Thymus (tissue), 11 donors: ENCODE measurements around the gene APBA1. TPM values are rescaled to one million over a fixed set of nuclear protein-coding genes. Genes with fewer than 3 reads are reported as not detected.

Experiments used
- DNase-seq, 9 donors: peaks; one replicate each; pipeline ENCODE4 v3.0.0-alpha.2; 2013; ENCODE audit warnings: low spot score in 9 of 9, low read depth in 6 of 9, missing footprints in 1 of 9
- H3K27ac ChIP-seq, 2 donors: one replicate each; pipeline ENCODE4 v1.5.1; 2013; ENCODE audit warnings: control low read depth in 1 of 2, low read depth in 1 of 2, low read length in 1 of 2, mild to moderate bottlenecking in 1 of 2, moderate library complexity in 1 of 2
- H3K27me3 ChIP-seq, 2 donors: one replicate each; pipeline ENCODE4 v1.5.1; 2013; ENCODE audit warnings: low read length in 1 of 2; ENCODE audit not compliant: control insufficient read depth in 2 of 2, insufficient read depth in 1 of 2
- H3K36me3 ChIP-seq, 2 donors: one replicate each; pipeline ENCODE4 v1.5.1; 2013; ENCODE audit warnings: low read length in 1 of 2, mild to moderate bottlenecking in 1 of 2, moderate library complexity in 1 of 2; ENCODE audit not compliant: control insufficient read depth in 2 of 2, insufficient read depth in 2 of 2
- H3K4me1 ChIP-seq, 2 donors: one replicate each; pipeline ENCODE4 v1.5.1; 2013; ENCODE audit warnings: low read length in 2 of 2; ENCODE audit not compliant: control insufficient read depth in 2 of 2, insufficient read depth in 2 of 2
- H3K4me3 ChIP-seq, 2 donors: one replicate each; pipeline ENCODE4 v1.5.1; 2013; ENCODE audit warnings: low read length in 2 of 2, control low read depth in 1 of 2, mild to moderate bottlenecking in 1 of 2
- H3K9me3 ChIP-seq, 2 donors: one replicate each; pipeline ENCODE4 v1.5.1; 2013; ENCODE audit warnings: low read length in 1 of 2, mild to moderate bottlenecking in 1 of 2; ENCODE audit not compliant: control insufficient read depth in 2 of 2, insufficient read depth in 1 of 2
- WGBS: extraction: QIAGEN DNeasy Blood & Tissue Kit; methylation state at CpG from one replicate; pipeline ENCODE4 v1.1.7; 2013; 5-methylcytosine and 5-hydroxymethylcytosine counted together
- polyA plus RNA-seq: library from polyadenylated mRNA; stranded (reverse); fragments of 200-250 nt; gene quantifications from one replicate; pipeline ENCODE4 v1.2.3, GENCODE V29; 2013
- total RNA-seq: library from RNA; stranded (reverse); fragments of 120-200 nt; gene quantifications from one replicate; pipeline ENCODE4 v1.2.4, GENCODE V29; 2013
- donor health status: healthy.

APBA1 gene
- total and polyA plus RNA-seq, 2 donors, result 0.80 to 0.90 TPM

DNA sequence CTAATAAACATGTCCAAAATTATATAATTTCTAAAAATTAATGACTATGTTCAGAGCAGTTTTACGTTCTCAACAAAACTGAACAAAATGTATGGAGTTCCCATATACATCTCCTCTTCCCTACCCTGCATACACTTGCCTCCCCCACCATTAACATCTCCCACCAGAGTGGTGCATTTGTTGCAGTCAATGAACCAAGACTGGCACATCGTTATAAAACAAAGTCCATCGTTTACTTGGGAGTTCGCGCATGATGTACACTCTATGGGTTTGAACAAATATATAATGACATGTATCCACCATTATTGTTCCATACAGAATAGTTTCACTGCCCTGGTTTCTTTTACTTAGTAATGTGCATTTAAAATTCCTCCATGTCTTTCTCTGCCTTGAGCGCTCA, 130.1 kb downstream of the APBA1 start:
- Histone ChIP-seq H3K4me1 (no peaks in the 10 kb centered on the region), H3K27ac (no peak overlapping the region), H3K27me3 (no peaks in the 10 kb centered on the region), H3K4me3 (no peak overlapping the region), H3K9me3 (no peaks in the 10 kb centered on the region), H3K36me3 (no peaks in the 10 kb centered on the region)
- DNase-seq, result no peak
- 95% methylated on average over 6 of the region's 6 CpGs for WGBS

DNA sequence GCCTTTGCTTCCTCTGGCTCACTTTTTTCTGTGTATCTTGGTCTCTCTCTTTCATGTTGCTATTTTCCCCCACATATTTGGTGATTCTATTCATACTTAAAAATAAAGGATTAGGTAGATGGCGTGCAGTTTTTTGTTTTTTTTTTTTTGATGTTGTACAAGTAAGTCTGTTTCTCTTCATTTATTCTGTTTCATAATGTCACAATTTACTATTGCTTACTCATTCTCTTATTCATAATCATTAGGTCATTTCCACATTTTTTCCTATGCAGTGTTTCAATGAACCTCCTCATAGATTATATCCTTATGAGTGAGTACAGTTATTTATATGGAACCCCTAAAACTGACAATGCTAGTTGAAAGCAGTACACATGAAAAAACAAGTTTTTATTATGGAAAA, 136.3 kb downstream of the APBA1 start:
- no peaks in the 10 kb centered on the region for H3K9me3 ChIP-seq
- H3K27ac ChIP-seq, result no peak overlapping the region
- no peaks in the 10 kb centered on the region for H3K27me3 ChIP-seq
- WGBS, result 95% methylated on average over 1 of the region's 1 CpG
- no peaks in the 10 kb centered on the region for H3K36me3 ChIP-seq
- no peak for DNase-seq
- no peaks in the 10 kb centered on the region for H3K4me1 ChIP-seq
- H3K4me3 ChIP-seq, result no peak overlapping the region

DNA sequence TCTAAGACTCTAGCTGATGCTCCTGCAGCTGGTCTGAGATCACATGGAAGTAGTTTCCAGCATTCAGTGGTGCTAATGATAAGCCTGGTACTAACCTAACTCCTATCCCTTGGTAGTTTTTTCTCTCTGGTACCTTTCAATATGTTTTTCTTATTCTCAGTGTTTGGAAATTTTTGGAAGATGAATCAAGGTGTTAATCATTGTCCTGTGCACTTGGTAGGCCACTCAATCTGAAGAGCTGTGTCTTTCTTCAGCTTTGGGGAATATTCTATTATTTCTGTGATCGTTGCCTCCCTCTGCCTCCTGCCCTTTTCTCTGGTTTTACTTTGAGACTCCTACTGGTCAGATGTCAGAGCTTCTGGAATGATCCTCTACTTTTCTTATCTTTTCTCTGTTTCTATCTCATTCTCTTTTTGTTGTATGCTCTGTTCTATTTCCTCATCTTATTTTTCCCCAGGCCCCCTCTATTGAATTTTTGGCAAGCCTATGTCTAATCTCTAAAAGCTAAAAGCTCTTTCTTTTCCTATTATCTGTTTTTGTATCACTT, 136.8 kb downstream of the APBA1 start:
- no peak for DNase-seq
- no peaks in the 10 kb centered on the region for H3K36me3 ChIP-seq
- no peaks in the 10 kb centered on the region for H3K4me1 ChIP-seq
- no peak overlapping the region for H3K27ac ChIP-seq
- no peaks in the 10 kb centered on the region for H3K27me3 ChIP-seq
- no peaks in the 10 kb centered on the region for H3K9me3 ChIP-seq
- no peak overlapping the region for H3K4me3 ChIP-seq
- 85% methylated on average over 1 of the region's 1 CpG for WGBS

DNA sequence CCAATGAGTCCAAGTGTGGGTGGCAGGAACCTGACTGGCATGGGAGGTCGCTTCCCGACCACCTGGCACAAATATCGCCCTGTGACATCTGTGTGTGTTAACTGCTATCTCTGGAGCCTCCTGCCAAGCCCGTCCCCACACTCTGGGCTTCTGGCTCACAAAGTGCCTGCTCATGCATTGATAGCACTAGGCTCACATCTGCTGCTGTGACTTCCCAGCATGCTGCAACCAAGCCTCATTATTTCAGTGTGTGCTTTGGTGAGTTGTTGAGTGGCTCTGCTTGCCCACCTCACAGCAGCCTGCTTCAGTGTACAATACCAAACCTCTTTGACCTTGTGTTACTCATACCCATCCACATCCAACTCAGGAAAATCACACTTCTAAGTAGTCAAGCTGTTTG, 139.8 kb downstream of the APBA1 start:
- no peak for DNase-seq
- Histone ChIP-seq H3K27ac (no peak overlapping the region), H3K4me3 (no peak overlapping the region), H3K27me3 (no peaks in the 10 kb centered on the region), H3K36me3 (no peaks in the 10 kb centered on the region), H3K4me1 (no peaks in the 10 kb centered on the region), H3K9me3 (no peaks in the 10 kb centered on the region)
- WGBS, result 91% methylated on average over 4 of the region's 4 CpGs

DNA sequence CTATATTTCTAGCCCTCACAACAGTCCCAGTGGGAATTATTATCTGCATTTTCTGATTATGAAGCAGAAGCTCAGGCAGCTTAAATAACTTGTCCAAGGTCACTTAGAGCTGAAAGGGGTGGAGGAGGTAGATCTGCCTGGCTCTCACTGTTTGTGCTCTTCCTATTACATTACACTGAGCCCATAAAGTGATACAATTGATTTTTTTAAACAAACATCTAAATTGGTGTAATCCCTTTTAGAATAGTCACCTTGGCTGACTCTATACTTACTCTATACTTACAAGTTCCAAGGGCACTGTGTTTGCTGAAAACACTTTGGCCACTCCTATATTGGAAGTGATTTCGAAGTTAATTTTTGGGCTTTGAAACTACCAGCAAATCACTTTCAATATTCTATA, 144.7 kb downstream of the APBA1 start:
- DNase-seq, result no peak
- Histone ChIP-seq H3K36me3 (no peaks in the 10 kb centered on the region), H3K4me1 (no peaks in the 10 kb centered on the region), H3K27me3 (no peaks in the 10 kb centered on the region), H3K4me3 (no peak overlapping the region), H3K27ac (no peak overlapping the region), H3K9me3 (no peaks in the 10 kb centered on the region)
- WGBS, result 92% methylated on average over 1 of the region's 1 CpG

DNA sequence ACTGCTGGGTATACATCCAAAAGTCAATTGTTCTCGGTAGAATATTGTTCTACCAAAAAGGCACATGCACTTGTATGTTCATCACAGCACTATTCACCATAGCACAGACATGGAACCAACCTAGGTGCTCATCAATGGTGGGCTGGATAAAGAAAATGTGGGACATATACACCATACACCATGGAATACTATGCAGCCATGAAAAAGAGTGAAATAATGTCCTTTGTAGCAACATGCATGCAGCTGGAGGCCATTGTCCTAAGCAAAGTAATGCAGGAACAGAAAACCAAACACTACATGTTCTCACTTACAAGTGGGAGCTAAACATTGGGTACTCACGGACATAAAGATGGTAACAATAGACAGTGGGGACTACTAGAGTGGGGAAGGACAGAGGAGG, 145.5 kb downstream of the APBA1 start:
- Histone ChIP-seq H3K9me3 (no peaks in the 10 kb centered on the region), H3K4me3 (no peak overlapping the region), H3K4me1 (no peaks in the 10 kb centered on the region), H3K36me3 (no peaks in the 10 kb centered on the region), H3K27ac (no peak overlapping the region), H3K27me3 (no peaks in the 10 kb centered on the region)
- WGBS, result 97% methylated on average over 2 of the region's 2 CpGs
- no peak for DNase-seq

DNA sequence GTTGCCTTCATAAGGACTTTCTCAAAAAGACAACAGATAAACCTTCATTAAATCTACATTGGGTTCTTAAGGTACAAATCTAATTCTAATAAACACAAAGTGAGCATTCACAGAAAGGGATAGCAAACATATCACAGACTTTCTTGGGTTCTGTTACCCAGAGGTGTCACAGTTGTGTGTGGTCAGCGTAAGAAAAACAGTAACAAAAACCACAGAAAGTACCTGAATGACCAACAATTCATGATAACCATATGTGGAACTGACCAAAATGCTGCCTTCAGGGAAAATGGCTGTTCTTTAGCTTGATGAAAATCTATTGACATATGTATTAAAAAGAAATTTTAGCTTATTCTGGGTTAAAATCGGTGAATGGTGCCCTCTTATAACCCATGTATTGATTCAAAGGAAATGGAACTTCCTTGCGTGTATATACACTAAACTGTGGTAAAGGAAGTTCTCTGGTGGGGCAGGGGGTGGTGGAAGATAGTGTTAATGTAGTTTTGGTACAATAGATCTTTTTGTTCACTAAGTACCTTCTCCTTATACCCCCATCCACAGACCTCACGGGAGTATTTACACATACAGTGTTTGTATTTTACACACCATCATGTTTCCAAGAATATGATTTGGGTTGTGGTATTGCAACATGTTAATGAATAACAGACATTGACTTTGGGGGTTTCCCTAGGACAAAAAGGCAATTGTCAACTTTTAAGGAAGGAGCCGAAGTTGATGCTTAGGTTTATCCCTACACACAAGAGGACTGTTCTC, 152.5 kb downstream of the APBA1 start:
- 82% methylated on average over 5 of the region's 5 CpGs for WGBS
- no peaks in the 10 kb centered on the region for H3K27me3 ChIP-seq
- H3K4me1 ChIP-seq, result no peaks in the 10 kb centered on the region
- H3K9me3 ChIP-seq, result peaks cover 0 to 9% of the 10 kb centered on the region in 2 donors
- no peak overlapping the region for H3K27ac ChIP-seq
- H3K36me3 ChIP-seq, result no peaks in the 10 kb centered on the region
- no peak for DNase-seq
- no peak overlapping the region for H3K4me3 ChIP-seq

DNA sequence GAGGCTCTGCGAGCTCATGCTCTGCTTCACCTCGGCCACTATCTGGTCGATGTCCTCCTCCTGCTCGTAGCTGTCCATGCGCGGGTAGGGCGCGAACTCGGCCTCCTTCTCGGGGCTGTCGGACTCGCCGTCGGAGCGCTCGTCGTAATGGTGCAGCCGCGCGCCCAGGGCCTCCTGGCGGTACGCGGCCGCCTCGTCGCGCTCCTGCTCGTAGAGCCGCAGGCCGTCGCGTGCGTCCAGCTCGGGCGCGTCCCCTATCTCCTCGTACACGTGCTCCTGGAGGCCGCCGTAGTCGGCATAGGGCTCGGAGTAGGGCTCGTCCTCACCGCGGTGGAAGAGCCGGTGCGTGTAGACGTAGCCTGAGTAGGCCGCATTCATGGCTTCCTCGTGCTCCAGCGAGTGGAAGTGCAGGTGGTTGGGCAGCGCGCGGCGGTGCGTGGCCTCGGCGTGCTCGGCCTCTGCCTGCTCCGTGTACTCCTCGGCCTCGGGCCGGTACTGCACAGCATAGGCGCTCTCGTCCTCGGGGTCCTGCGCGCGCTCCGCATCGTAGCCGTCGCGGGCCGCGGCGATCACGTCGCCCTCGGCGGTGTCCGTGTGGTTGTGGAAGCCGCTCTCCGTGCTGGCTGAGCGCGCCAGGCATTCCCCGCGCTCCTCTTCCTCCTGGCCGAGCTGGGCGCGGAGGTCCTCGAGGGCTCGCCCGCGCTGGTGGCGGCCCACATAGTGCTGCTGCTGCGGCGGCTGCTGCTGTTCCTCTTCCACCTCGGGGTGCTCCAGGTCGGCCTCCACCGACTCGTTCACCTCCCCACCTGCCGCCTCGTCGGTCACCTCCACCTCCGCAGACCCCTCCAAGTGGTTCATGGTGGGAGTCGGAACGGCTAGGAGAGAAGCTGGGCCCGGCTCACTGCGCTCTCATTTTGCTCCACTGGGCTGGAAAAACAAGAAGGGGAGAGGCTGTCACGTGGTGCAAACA, 155.5 kb downstream of the APBA1 start:
- Histone ChIP-seq H3K9me3 (peaks cover 0 to 9% of the 10 kb centered on the region in 2 donors), H3K27ac (no peak overlapping the region), H3K4me3 (no peak overlapping the region), H3K4me1 (no peaks in the 10 kb centered on the region), H3K27me3 (no peaks in the 10 kb centered on the region), H3K36me3 (no peaks in the 10 kb centered on the region)
- DNase-seq, result no peak
- 92% methylated on average over 111 of the region's 111 CpGs for WGBS

DNA sequence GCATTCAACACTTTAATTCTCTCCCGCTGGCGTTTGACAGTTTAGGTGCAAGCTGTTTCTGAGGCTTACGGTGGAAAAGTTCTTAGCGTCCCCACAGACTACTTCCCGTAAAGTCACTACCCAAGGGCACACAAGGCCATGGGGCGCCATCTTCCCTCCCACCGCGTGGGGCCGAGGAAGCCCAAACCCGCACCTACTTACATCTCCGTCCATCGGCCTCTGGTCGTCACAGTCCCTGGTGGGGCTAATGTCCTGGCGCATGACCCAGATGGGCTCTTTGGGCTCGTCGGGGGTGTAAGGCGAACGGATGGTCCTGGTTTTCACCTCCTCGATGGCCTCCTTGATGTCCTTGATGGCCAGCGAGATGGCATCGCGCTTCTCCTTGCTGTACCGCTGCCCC, 156.4 kb downstream of the APBA1 start:
- no peak for DNase-seq
- Histone ChIP-seq H3K4me1 (no peaks in the 10 kb centered on the region), H3K36me3 (no peaks in the 10 kb centered on the region), H3K27ac (no peak overlapping the region), H3K4me3 (no peak overlapping the region), H3K9me3 (peaks cover 0 to 9% of the 10 kb centered on the region in 2 donors), H3K27me3 (no peaks in the 10 kb centered on the region)
- WGBS, result 96% methylated on average over 23 of the region's 23 CpGs
